ENCODE measurements around the gene ZBTB48.

- TF ChIP-seq CTCF (IDR thresholded peaks at IDR 0.05; ENCODE audit: insufficient read depth, low read depth, low read length) (no peak), EZH2 (IDR thresholded peaks at IDR 0.05; ENCODE audit: insufficient read depth, low read length) (no peak)
These were observed 2.6 kb downstream of the ZBTB48 start for GRCh38 chr1:6582370-6582769.

Measured in astrocyte (in vitro differentiated cells and primary cell).